Stimulated activated CD8-positive, alpha-beta memory T cell treated with anti-CD3 and anti-CD28 coated beads, Interleukin-7, amount 100 ng/mL, for 4 hours (primary cell): Measurements from ENCODE around the gene TRERF1.

Experiments
- DNase-seq, 2 donors: peaks; one replicate each; pipeline ENCODE4 v3.0.0-alpha.2; 2020; ENCODE audit warnings: low read depth in 2 of 2

The TRERF1 gene

GRCh38 chr6:42393339-42393738 is 58.4 kb downstream of the TRERF1 start:
- no peak for DNase-seq

DNA sequence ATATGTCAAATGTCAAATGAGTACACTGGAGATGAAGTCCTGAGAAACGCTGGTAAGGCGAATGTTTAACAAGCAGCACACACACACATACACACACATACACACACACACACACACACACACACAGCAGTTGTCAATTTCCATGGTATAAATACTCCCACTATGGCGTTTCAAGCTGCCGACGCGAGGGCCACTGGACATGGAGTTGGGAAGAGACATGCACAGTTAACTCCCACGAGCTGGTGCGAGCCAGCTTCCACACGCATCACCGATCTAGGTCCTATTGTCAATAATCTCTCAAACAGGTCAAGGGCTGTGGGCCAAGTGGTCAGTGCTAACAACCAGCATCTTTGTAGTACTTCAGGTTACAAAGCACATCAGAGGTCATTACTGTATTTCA is 58.9 kb downstream of the TRERF1 start:
- no peak for DNase-seq

GRCh38 chr6:42391441-42391840 is 60.3 kb downstream of the TRERF1 start:
- no peak for DNase-seq

DNA sequence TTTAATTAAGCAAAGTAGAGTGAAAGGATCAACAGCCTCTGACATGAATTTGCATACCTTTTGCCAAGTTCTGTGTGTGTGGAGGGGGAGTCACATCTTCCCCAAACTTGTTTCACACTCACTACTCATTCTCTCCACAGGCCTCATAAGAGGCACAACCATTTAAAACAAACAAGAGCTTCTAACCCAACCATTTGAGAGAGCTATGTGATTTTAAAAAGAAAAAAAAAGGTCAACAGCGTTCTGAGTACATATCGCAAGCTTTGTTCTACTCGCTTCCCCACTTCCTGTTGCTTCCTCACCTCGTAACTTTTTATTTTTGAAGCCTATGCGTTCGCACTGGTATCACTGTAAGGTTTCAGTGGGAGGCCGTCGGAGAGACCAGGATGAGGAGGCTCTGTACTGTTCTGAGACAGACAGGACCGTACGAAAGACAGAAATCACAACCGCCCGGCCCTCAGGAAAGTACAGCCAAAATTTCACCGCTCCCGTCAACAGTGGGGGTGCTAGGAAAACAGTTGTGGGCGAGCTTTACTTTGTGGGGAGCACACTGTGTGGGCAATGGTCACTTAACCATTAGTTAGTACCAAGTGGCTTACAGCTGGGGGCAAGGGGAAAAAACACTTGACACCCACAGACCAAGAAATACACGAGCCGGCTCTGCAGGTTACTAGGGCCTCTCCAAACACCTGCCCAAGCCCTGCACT is 61.3 kb downstream of the TRERF1 start:
- DNase-seq, result peak; percentile 38 to 41

DNA sequence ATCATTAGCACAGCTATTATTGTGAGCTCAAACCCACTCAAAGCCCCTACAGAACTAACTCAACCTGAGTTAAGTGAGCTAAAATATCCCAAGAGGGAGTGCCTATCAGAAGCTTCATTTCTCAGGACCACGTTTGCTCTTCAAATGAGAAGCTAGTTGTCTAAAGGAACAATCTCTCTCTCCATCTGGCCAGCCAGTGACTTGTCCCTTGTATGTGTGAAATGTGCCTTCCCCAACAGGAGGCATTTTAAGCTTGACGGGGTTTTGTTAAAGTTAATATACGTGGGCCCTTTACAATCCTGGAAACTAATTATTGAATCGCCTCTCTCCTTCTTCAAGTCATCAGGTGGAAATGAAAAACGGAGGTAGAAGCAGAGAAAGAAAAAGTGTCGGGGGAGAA is 62.0 kb downstream of the TRERF1 start:
- no peak for DNase-seq

DNA sequence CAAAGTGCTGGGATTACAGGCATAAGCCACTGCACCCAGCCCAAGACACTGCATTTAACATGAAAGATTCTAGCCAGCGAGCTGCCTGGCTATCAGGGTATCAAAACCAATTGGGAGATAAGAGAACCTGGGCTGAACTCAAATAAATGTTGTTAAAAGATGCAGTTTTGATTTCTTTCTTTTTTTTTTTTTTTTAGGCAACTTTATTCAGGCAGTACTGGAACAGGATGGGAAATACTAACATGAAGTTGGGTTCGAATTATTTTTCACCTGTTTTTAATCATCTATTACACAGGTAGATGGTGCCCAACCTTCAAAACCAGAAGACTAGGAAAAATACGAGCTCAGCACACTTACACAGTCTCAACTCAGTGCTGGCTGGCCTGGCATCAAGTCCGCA is 63.7 kb downstream of the TRERF1 start:
- DNase-seq, result no peak

- peak in 1 of 2 donors; percentile 34 for DNase-seq
These were observed 64.4 kb downstream of the TRERF1 start for GRCh38 chr6:42387336-42387735.

- DNase-seq, result no peak
These were observed 66.4 kb downstream of the TRERF1 start for GRCh38 chr6:42385339-42385738.

GRCh38 chr6:42383421-42384205 is 68.1 kb downstream of the TRERF1 start:
- no peak for DNase-seq

- no peak for DNase-seq
These were observed 69.9 kb downstream of the TRERF1 start for GRCh38 chr6:42381850-42382249.

DNA sequence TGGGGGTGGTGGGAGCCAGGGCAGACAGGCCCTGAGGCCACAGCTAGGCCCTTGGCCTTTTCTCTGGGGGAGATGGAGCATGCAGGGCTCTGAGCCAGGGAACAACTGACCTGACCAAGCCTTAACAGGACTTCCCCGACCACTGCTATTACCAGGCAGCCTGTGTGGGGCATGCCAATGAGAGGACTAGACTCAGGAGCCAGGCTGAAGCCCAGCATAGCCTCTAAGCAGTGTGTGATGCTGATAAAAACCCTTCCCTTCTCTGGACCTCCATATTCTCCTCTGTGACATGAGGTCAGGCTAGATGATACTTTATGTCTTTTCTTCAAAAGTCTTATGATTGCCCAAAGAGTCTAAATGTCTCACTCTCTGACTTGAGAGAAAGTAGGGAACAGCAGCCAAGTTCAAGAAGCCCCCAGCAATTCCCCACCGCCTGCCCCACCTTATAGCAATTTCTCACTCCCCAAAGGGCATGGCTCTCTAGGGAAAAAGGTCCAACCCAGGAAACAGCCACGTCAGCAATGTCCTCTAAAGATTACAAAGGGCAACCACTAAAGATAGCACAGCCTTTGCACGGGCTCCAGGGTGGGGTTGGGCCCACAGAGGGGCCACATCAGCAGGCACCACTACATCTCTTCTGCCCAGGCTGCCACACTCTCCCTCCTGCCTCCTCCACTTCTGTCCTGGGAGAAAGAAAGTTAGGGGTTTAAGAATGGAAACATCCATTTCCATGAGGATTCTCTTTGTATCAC is 71.3 kb downstream of the TRERF1 start:
- DNase-seq, result no peak

- no peak for DNase-seq
These were observed 73.2 kb downstream of the TRERF1 start for GRCh38 chr6:42378536-42378935.

DNA sequence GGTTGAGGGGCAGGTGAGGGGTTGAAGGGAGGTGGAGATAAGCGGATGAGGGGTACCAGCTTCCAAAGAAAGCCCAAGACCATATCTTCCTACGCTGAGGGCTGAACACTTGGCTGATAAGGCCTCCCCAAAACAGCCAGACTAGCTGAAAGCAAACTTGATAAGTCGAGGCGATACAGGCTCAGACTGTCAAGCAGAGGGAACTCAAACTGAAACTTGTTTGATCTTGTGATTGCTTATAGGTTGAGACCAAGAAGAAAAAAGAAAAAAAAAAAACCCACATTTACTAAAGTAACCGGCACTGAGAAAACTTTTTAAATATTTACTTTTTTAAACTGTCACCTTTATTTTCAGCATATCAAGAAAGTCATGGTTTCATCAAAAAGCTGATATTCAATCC is 73.6 kb downstream of the TRERF1 start:
- no peak for DNase-seq

DNA sequence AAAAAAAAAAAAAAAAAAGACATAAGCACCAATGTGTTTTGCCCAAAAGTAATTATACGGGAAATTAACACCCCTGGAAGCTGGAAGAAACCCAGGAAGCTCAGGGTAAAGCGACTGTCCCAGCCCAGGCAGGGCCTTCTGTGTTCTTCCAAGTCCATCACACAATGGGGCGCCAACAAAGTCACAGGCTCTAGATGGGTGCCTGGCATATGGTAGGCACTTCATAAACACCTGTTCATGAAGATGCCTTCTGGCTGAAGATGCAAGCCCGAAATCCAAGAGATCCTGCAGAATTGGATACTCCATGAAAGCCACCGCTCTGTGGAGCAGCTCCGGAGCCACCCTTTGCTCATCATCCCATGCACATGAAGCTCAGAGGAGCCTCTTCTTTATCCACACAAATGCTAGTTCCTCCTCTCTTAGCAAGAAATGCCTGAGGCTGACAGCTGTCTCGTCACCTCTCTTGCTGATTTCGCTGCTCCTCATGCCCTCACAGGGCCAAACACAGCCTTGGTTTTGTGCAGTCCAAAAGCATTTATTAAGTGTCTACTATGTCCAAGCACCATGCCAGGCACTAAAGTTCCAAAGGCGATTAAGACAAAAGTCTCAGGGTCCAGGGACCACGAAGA is 76.6 kb downstream of the TRERF1 start:
- DNase-seq, result no peak

GRCh38 chr6:42374018-42374669 is 77.6 kb downstream of the TRERF1 start:
- DNase-seq, result no peak

- no peak for DNase-seq
These were observed 79.0 kb downstream of the TRERF1 start for GRCh38 chr6:42372699-42373098.

DNA sequence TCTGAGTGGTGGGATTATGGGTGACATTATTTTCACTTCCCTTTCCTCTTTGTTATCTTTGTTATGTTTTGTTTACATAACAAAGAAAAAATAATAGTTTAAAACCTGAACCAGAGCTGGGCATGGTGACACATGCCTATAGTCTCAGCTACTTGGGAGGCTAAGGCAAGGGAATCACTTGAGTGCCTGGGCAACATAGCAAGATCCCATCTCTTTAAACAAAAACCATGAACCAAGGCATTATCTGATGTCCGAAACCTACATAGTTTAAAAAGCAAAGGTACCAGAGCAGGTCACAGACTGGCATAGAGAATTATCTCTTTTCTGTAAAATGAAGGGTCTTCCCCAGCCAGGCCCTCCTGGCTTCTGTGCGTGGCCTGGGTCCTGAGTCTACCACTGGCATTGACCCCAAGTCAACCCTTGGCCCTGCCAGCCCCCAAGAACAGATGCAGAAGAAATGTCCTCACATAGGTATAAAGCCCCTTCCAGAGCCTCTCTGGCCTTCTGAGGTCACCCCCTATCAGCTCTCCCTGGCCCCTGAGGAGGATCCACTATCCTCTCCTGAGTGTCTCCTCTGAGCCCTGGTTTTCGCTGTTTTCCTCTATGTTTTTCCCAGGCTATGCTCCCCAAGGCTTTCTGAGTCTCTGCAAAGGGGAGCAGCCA is 81.3 kb downstream of the TRERF1 start:
- DNase-seq, result no peak

DNA sequence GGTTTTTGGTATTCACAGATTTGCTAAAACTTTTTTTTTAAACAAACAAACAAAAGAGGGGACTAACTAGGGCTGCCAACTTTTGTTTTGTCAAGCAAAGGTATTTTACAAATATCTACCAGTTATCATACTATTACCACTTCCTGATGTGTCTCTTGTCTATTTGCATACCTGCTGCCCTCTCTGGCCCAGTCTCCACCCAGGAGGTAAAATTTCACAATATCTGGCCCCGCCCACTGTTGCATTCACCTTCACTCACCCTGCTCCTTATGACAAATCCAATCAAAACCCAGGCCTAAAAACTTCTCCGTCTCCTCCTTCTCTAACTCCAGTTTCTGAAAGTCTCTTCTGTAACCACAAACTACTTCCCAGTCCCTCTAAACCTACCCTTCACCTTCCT is 82.2 kb downstream of the TRERF1 start:
- DNase-seq, result no peak

- peak; percentile 72 to 74 for DNase-seq
These were observed 83.5 kb downstream of the TRERF1 start for GRCh38 chr6:42368181-42368580.

DNA sequence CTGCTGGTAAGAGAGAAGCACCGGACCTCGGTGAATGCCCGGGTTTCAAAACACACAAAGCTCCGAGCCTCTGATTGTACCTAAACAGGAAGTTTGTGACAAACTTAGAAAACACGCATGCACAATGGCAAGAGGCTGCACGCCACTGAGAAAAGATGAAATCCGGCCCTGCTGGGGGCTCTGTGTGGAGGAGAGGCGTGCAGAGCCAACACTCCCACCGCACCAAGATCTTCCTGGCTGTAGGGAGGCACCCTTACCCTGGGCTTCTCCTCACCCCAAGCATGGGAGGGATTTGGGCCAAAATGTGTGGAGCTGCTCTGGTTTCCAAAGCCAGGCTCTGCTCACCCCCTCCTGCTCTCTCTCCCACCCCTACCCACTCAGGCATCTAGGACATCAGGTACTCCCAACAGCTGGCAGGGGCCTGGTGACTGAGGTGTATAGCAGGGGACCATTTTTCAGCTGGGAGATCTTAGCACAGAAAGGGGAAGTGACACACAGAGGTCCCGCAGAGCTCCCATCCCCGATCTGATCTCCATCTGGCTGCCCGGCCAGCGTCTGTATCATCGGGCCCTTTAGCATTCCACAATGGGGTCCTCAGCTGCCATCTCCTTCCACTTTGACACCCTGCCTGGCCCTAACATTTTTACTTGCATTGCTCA is 84.2 kb downstream of the TRERF1 start:
- DNase-seq, result no peak

- DNase-seq, result no peak
These were observed 84.8 kb downstream of the TRERF1 start for GRCh38 chr6:42366999-42367352.
